HG02884 (cell line): ENCODE data around the gene APOBEC4.
"Not testable (repeated sequence)": the region's sequence is repeated elsewhere in the genome, so short reads cannot be mapped to it uniquely, and the experiment has no call there.

ENCODE experiments used
- ATAC-seq: cut with Tn5 transposase; IDR thresholded peaks from one replicate; pipeline ENCODE4 v1.9.1; 2021; ENCODE audit warnings: mild to moderate bottlenecking, moderate library complexity; ENCODE audit not compliant: unreplicated experiment

Gene APOBEC4, protein sequence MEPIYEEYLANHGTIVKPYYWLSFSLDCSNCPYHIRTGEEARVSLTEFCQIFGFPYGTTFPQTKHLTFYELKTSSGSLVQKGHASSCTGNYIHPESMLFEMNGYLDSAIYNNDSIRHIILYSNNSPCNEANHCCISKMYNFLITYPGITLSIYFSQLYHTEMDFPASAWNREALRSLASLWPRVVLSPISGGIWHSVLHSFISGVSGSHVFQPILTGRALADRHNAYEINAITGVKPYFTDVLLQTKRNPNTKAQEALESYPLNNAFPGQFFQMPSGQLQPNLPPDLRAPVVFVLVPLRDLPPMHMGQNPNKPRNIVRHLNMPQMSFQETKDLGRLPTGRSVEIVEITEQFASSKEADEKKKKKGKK

DNA sequence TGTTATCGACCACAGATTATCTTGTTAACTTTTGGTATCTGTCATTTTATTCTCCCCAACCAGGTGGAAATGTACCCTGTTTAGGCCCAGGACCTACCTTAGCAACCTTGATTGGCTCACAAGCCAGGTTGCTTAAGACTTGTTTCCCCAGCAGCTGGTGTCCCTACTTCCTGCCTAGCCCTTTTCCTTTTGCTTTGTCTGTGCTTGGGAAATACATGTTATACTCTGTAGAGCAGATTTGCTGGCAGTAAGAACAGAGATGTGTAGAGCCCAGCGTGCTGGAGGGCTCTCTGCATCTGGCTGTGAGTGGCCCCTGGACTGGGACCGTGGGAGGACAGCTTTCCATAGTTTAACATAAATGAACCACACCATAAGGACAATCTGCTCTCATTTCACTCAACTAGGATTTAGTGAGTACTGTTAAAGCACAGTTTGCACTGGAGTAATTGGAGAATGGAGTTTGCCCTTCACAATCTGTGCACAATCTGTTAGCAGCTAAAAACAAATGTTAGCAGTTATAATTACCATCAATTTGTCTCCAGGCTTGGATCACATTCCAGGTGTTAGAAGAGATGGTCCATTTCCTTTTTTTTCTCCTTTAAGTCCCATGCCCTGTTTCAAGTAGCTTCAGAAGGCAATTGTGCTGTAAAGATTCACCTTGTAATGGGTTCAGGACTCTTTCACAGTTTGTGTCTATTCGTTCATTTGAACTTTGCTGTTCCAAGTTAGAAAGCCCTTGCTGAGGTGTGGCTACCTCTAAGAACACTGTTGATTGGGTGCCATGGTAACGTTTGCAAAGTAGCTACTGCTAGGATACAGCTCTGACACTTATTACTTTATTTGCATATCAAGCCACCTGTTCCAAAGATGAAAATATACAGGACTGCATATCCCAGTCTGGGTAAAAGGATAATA, at the start of gene APOBEC4:
Gene APOBEC4 (minus strand): TSS at position 770 of the 915 bp plus-strand sequence. CDS start 4,535 bp downstream, outside the sequence.
- peak; percentile 22 for ATAC-seq

DNA sequence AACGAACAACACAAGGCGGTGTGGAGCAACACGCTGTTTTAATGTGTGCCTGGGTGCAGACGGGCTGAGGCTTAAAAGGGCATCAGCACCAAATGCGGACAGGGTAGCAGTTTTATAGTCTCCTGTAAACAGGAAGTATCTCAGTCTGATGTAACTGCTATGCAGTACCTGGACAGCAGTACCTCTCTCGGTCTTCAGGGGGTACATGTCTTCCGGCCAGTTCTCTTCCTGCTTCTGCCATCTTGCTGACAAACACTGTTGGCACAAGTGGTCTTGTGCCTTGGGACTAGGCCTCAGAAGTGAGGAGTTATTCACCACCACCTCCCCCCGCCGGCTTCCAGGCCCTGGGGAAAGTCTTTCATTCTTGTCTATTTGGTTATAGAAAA, 49.7 kb upstream of the APOBEC4 start:
- ATAC-seq: no peak

DNA sequence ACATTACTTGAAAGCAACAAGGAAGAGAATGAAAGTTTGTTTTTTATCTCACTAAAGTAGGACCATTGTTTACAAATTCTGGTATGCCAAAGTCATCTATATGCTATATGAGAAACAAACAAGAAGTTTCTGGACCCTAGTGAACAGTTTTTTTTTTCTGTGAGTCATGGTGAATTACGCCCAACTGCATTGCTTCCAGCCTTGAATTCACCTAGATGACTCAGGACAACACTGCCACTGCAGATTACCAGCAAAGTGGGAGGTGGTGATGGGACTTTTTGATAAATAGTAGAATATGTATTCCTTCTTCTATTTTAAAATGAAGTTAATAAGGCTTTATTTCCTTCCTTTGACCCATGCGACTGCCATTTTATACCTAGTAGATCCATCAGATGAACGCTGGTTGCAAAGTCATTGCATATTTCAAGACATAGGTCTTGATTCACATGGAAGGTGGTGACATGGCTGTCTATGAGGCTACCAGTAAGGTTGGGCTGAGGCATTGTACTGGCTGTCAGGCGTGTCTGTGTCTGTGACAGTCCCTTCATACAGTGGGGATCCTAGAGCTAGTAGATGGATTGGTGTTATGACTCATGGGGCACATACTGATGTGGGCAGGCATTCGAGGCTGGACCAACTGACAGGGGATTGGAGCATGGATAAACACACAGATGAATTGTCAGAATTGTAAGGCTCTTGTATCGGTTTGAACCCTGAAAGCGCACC, 49.1 kb upstream of the APOBEC4 start:
- no peak for ATAC-seq

DNA sequence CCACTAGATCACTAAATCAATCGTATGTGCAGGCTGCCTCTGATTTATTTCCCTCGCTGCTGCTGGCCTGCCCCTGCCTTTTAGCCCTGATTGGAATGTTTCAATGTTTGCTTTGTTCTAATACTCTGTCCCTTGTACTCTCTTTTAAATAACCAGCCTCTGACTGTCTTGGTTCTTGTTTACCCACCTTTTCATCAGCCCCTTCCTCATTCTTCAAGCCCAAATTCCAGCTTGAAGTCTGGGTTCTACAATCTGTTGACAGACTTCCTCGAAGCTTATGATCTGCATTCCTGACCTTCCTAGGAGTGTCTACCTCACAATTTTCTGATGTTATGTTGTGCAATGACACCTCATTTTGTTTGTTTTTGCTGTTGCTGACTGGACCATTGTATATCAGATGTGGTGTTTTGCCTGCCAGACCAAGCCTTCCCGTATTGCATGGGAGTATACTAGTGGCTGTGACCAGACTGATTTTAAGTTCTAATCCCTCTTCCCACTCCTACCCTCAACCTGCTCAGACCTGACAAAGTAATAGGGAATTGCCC, 46.6 kb upstream of the APOBEC4 start:
- ATAC-seq: no peak

DNA sequence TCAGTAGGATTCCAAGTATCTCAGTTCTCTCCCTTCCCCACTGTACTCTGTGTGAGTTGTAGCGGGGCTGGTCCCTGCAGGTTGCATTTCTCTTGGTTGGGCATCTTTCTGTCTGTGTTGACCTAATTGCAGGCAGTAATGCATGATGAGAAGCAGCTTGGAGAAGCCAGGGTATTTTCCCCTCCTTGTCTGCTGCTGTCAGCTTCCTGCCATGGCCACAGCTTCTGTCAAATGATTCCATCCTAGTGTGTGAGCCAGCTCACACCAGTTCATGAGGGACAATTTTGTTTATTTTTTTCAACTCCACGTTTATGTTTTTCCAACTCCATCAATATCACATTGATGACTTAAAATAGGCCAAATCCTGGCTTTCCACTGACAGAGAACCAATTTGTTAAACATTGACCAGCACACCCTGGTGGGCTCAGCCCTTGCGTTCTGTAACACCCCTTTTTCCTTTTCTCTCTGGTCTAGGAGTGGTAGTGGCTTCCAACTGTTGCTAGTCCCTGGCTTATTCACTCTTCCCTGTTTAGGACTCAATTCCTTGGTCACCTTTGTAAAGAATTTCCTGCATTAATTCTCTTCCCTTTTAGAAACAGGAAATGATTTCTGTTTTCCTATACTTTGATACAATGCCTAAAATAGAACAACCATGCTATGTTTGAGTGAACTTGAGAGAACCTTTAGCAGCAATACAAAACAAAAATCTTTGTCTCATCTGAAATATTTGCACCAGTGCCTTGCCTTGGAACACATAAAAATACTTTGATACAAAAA, 44.9 kb upstream of the APOBEC4 start:
- ATAC-seq: no peak

DNA sequence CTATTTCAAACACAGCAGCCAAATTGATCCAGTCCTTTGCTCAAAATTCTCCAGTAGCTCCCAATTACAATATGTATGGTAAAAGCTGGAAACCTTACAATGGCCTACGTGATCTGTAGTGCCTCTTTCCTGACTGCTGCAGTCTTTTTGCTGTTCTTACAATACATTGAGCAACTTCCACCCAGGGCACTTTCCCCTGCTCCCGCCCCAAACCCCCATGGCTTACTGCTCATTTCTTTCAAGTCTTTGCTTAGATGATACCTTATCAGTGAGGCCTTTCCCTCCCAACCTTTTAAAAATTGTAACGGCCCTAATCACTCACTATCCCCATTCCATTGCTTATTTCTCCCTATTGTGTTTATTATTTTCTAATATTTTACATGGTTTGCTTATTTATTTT, 43.9 kb upstream of the APOBEC4 start:
- ATAC-seq: no peak

DNA sequence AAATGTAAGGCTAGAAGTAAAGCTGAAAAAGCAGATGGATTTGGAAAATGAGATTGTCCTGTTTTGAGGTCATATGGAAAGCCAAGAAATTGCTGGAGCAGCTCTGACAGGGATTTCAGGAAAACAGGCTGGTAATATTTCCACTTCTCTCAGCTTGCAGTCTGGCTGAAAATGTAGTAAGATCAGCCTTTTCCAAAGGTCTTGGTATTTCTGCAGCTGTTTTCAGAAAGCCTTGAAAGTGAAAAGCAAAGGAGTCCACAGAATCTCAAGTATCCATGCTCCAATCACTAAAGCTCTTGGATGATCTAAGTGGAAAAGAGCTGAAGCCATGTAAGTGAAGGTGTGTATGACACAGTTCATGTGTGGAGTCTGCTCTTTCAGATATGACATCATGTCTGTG, 41.6 kb upstream of the APOBEC4 start:
- no peak for ATAC-seq

DNA sequence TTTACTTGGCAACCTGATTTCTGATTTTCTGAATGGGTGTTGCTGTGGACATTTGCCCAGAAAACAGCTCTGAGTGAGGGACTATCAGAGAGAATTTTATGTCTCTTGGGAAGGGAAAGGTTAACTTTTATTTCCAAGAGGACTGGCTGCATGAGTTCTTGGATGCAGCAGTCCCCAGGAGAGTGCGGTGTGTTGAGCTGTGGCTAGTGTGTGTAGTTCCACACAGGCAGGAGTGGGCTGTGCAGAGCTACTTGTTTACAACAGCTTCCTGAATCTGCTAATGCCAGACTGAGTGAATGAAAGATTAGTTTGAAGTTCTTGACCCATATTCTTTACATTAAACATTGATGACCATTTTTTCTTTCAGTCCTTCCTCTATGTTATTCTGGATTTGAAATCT, 41.0 kb upstream of the APOBEC4 start:
- ATAC-seq: no peak

DNA sequence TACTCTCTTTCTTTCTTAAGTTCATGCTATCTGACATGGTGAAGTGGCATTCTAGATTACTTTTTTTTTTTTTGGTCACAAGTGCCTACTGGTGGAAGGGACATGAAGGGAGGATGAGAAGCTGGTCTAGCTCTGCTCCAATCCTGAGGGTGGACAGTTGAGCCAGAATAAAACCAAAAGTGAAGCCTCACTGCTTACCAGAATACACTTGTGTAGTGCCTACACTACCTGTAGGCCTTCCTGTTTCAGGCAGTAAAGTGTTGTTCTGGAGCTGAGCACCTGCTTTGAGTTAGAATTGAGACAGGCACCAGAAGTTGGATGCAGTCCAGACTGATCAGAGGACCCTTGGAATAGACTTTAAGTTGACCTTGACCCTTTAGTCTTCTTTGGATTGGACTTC, 40.4 kb upstream of the APOBEC4 start:
- ATAC-seq: no peak

DNA sequence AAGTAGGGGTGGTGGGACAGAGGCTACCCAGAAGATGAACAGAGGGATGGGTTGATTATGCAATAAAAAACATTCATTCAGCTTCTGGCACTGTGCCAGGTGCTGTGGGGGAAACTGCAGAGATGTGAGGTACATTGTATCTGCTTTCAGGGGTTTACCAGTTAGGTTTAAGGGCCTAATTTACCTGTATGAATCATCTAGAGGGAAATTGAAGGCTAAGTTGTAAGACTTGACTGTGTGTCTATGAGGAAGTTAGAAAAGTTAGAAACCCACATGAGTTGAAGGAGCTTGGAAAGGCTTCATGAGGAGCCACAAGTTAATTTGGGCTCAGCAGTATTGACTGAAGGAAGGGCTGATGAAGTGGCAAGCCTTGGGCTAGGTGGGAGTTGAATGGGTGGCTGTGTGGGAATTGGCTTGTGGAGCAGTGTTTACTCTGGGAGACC, 36.7 kb upstream of the APOBEC4 start:
- peak; percentile 76 for ATAC-seq

DNA sequence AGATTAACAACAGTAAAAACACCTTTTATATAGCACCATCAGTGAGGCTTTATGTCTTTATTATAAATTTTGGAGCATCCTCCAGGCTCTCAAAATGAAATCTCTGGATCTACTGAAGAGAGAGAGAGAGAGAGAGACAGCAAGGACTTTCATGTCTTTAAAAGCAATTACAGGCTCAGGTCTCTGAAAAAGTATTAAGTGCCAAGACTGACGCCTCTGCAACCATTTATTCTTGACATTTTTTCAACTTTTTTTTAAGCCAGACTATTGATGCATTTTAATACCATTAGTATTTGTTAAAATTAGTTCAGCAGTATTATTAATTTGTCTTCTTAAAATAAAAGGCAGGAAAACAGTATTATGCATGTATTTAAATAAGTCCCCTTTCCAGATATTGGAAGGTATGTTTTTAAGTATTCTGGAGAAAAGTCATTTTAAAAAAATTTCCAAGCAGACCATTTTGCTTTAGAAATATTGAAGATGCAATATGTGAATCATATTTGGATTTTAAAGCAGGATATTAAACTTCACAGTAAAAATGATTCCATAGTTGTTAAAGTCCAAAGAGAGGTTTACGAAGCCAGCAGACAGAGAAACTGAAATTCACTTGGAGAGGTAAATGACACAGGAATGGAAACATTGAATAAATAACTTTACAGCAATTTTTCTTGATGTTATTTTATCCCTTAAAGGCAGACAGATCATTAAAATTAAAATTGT, 35.4 kb upstream of the APOBEC4 start:
- no peak for ATAC-seq

DNA sequence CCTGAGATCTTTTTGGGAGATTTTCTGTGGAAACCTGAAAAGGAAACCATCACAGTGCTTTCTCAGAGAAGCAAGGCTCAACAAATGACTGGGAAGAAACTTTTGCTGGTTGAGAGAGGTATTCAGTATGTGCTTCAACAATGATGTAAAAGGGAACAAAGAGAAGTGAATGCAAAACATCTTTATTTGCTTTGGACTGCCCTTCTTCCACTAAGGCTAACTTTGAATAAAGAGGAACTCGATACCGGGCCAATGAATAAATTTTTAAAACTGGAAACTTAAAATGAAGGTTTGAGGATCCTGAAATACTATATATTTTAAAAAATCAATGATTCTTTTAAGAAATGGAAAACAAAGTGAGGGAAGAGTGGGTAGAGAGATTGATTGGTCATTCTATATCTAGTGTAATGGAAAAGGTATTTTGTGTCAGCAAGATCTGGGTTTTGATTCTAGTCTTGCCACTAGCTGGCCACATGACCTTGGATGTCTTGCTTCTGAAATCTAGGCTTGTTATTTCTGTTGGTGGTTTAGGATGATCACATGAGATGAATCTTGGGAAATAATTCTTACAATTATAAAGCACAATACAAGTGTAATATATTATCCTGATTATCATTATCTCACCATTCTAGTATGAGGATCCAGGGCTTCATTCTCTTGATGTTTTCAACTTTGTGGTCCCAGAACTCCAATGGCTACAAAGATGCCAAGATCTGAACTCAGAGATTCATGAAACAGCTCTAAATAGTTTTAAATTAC, 34.6 kb upstream of the APOBEC4 start:
- ATAC-seq: no peak

DNA sequence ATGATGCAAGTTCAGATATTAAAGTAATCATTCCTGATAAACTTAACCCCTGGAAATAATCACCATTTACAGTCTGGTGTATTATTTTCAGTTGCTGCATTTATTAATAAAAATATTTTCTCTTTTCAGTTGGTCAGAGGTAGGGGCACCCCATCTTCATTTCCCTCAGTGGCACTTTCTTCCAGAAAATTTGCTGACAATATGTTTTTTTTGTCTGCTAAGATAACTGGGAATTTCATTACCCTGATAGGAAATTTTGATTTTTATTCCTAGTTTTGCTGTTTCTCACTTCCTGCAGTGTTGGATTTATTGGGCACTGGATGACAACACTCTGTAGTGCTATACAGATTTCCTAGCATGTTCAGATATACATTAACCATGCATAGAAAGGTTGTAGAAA, 33.1 kb upstream of the APOBEC4 start:
- ATAC-seq: no peak

DNA sequence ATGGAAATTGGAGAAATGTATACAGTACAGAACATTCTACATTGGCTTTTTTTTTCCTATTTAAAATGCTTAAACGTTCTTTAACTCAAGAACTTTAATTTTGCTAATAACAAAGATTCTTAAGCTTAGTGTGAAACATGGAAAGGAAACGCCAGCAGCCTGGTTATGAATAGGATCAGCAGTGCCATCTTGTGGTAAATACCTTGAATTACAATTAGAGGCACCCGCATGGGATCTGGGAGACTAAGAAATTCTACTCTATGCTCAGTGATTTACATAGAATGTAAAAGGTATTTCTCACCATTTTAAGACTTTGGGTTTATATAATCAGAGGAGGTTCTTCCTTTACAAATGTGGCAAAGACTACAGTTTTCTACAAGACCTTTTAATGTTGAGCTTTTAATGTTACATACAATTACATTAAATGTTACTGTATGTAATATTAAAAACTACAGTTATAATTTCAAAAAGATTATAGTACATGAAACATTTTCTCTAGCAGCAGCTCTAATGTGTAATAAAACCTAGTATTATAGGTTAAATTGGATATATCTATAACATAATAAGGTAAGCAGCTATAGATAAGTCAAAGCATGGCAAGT, 32.1 kb upstream of the APOBEC4 start:
- no peak for ATAC-seq

DNA sequence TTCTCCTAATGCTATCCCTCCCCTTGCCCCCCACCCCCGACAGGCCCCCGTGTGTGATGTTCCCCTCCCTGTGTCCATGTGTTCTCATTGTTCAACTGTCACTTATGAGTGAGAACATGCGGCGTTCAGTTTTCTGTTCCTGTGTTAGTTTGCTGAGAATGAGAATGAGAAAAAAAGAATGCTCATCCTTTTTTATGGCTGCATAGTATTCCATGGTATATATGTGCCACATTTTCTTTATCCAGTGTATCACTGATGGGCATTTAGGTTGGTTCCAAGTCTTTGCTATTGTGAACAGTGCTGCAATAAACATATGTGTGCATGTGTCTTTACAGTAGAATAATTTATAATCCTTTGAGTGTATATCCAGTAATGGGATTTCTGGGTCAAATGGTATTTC, 26.2 kb upstream of the APOBEC4 start:
- ATAC-seq: not testable (repeated sequence)

DNA sequence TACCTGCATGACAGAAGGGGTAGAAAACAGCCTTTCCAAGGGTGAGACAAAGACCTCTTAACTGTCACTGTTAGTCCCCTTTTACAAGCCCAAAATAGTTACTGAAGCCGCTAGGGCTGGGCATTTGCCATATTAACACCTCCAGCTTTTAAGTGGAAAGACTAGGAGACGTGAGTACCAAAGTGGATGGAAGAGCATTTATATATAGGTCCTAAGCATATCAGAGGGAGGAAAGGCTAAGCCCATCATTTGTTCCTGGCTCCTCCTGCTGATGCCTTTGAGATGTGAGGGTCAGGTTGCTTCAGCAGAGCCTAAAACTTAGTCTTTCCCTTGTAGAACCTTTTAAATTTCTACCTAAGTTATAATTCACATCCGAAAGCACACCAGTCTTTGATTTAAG, 25.7 kb upstream of the APOBEC4 start:
- no peak for ATAC-seq

DNA sequence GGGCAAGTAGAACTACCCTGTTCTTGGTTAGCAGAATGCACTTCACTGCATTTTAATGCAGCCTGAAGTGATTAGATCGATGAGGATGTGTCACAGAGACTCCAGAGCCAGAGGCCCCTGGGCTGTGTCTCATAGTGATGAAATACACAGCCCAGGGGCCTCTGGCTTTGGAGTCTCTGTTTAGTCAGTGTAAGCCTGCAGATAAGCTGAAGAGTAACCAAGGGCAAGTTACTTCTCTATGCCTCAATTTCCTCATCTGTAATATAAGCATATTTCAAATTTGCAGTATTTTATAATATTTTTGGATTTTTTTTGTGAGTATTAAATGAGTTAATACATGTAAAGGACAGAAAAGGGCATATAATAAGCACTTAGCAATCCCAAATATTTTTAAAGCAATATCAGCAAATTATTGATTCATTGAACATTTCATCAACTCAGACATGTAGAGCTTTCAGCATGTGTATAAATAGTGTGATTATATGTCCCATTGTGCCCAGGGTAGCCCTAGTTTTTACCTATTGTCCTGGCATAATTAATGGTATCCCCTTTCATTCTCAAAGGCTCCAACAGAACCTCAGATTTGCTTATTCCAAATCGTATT, 23.6 kb upstream of the APOBEC4 start:
- ATAC-seq: no peak
